Ascending aorta (tissue), 2 donors: ENCODE measurements around the gene SMG6. TPM values are rescaled to one million over a fixed set of nuclear protein-coding genes. Genes with fewer than 3 reads are reported as not detected.
"Not testable (repeated sequence)": the region's sequence is repeated elsewhere in the genome, so short reads cannot be mapped to it uniquely, and the experiment has no call there.

Source experiments
- DNase-seq, 2 donors: peaks; one replicate each; pipeline ENCODE4 v3.0.0-alpha.2; 2019; ENCODE audit warnings: low spot score in 2 of 2
- H3K27ac ChIP-seq, 2 donors: fragments of 200-600 bp; sonication (generic); one replicate each; pipeline ENCODE4 v1.5.1; 2016 to 2017; ENCODE audit warnings: mild to moderate bottlenecking in 1 of 2
- H3K27me3 ChIP-seq: fragments of 200-600 bp; sonication (generic); one replicate; pipeline ENCODE4 v1.5.1; 2017
- H3K36me3 ChIP-seq, 2 donors: fragments of 200-600 bp; sonication (generic); one replicate each; pipeline ENCODE4 v1.5.1; 2016
- H3K4me1 ChIP-seq, 2 donors: fragments of 200-600 bp; sonication (generic); one replicate each; pipeline ENCODE4 v1.5.1; 2016 to 2017; ENCODE audit warnings: mild to moderate bottlenecking in 1 of 2
- H3K4me3 ChIP-seq, 2 donors: fragments of 200-600 bp; sonication (generic); one replicate each; pipeline ENCODE4 v1.5.1; 2016 to 2017; ENCODE audit warnings: mild to moderate bottlenecking in 1 of 2
- H3K9me3 ChIP-seq, 2 donors: fragments of 200-600 bp; sonication (generic); one replicate each; pipeline ENCODE4 v1.5.1; 2016
- CTCF ChIP-seq, 3 experiments: fragments of 200-600 bp in 2 of 3; fragments of 450-650 bp in 1 of 3; sonication (generic) in 2 of 3; IDR thresholded peaks; one replicate each; pipeline ENCODE4 v1.5.1; 2016 to 2019; ENCODE audit warnings: antibody characterized with exemption in 3 of 3, mild to moderate bottlenecking in 1 of 3, moderate library complexity in 1 of 3
- intact Hi-C: fragments of 100-400 bp; cut with DNase I; formaldehyde crosslinking; loops from one replicate; pipeline ENCODE4 v1.15.1; 2023
- total RNA-seq: library from RNA; depleted of rRNA; stranded (reverse); fragments of >200 nt; gene quantifications from one replicate; pipeline ENCODE4 v1.1.0, GENCODE V29; 2016

SMG6 gene
- total RNA-seq, 1 donor from 2014 or later = 50.8 TPM

DNA sequence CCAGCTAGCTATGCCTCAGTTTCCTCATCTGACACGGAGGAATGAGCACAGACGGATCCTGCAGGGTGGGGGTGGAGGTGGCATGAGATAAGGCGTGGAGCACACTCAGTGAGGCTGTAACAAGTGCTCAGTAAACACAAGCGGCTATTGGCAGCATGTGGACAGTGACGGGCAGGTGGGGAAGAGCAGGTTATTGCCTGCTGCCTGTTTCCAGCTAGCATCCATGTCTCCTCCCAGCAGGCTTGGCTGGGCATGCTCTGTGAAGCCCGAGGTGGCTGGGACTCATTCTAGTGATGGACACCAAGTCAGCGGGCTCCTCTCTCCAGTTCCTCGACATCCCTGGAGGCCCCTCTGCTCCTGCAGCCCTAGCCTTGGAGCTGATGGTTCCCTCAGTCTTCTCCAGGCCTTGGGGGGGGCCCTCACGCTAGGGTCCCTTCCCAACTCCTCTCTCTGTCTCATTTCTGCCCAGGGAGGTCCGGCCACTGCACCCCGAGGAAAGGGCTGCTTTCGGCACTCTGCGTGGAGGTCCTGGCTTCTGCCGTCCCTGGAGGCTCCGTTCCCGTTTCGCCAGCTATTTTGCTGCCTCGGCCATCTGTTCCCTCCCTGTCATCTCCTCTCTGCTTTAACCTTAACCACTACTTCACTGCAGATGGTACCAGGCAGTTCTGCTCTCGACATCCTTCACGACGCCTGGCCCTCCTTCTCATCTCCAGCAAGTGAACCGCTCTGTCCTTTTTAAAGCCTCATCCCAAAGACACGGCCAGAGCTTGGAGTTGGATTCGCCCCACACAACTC, 284.7 kb downstream of the SMG6 start:
- Histone ChIP-seq H3K4me3 (no peak overlapping the region), H3K4me1 (peaks cover 0 to 15% of the 10 kb centered on the region in 2 donors), H3K36me3 (no peaks in the 10 kb centered on the region), H3K27ac (no peak overlapping the region), H3K27me3 (no peaks in the 10 kb centered on the region), H3K9me3 (no peaks in the 10 kb centered on the region)
- intact Hi-C loops = no loop called here
- TF ChIP-seq CTCF (IDR thresholded peaks at IDR 0.05) = no peak
- DNase-seq = no peak

DNA sequence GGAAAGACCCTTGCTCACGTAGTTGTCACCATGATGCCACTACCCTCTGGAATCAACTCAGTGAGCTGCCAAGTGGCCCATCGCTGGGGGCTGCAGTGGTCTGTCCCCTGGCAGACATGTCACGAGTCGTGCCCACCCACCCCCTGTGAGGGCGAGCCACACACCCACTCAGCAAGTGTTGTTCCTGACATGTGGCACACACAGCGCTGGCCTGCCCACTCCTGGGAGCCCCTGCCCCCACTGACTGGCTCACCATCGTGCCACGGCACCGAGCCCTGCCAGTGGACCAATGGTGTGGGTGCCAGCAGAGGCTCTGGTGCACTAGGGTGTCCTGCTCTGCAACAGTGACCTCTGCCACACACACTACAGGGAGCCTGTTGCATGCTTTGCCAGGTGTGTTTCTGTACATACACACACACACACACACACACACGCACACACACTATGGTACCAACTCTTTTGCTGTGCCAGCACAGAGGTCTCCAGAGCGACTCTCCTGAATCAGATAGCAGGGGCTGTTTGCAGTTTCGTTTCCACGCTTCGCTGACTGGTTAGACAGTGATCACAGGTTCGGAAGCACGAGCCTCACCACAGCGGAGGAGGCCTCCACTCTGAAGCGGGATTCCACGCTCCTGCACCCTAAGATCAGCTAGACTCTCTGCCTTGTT, 286.2 kb downstream of the SMG6 start:
- no peak overlapping the region for H3K27ac ChIP-seq
- H3K4me1 ChIP-seq = peaks cover 0 to 24% of the 10 kb centered on the region in 2 donors
- H3K27me3 ChIP-seq = no peaks in the 10 kb centered on the region
- no peak overlapping the region for H3K4me3 ChIP-seq
- intact Hi-C loops = no loop called here
- no peak for DNase-seq
- TF ChIP-seq CTCF (IDR thresholded peaks at IDR 0.05) = no peak
- no peaks in the 10 kb centered on the region for H3K9me3 ChIP-seq
- no peaks in the 10 kb centered on the region for H3K36me3 ChIP-seq

DNA sequence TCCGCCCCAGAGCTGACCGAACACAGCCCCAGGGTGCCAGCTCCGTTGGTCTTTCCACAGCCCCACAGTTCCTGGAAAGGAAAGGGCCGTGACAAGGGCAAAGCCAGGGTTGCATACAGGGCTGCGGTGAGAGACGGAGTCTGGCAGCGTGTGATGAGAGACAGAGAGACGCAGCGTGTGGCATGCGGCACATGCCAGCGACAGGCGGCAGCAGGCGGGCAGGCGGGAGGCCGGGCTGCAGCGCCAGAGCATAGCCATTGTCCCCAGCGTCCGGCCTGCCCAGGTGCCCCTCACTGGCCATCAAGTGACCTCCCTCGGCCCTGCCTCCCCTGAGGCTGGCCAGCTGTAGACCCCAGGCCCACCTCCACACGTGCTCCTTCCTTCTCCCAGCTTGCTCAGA, 287.1 kb downstream of the SMG6 start:
- Histone ChIP-seq H3K4me1 (peaks cover 3 to 31% of the 10 kb centered on the region in 2 donors), H3K4me3 (no peak overlapping the region), H3K27ac (no peak overlapping the region), H3K27me3 (no peaks in the 10 kb centered on the region), H3K36me3 (no peaks in the 10 kb centered on the region), H3K9me3 (no peaks in the 10 kb centered on the region)
- TF ChIP-seq CTCF (IDR thresholded peaks at IDR 0.05) = no peak
- no peak for DNase-seq
- intact Hi-C loops = no loop called here

GRCh38 chr17:2015314-2015713, 288.3 kb downstream of the SMG6 start:
- no peak overlapping the region for H3K4me3 ChIP-seq
- no peaks in the 10 kb centered on the region for H3K9me3 ChIP-seq
- no peaks in the 10 kb centered on the region for H3K36me3 ChIP-seq
- H3K27me3 ChIP-seq = no peaks in the 10 kb centered on the region
- H3K4me1 ChIP-seq = peaks cover 4 to 34% of the 10 kb centered on the region in 2 donors
- intact Hi-C loops = no loop called here
- H3K27ac ChIP-seq = no peak overlapping the region
- DNase-seq = no peak
- TF ChIP-seq CTCF (IDR thresholded peaks at IDR 0.05) = no peak

DNA sequence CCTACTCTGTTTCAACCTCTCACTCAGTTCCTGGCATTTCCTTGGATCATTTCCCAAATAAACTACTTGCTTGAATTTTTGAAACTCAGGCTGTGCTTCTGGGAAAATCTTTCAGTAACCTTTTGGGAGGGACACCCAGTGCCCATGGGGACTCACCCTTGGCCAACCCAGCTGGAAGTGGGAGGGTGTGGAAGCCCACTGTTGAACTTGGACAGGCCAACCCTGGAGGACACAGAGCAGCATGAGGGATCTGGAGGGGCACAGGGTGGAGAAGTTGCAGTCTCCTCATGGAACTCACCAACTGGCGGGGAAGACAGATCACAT, 289.6 kb downstream of the SMG6 start:
- Histone ChIP-seq H3K27me3 (no peaks in the 10 kb centered on the region), H3K36me3 (no peaks in the 10 kb centered on the region), H3K4me3 (no peak overlapping the region), H3K27ac (peak overlapping the region in 1 of 2 donors; percentile 80), H3K9me3 (no peaks in the 10 kb centered on the region), H3K4me1 (peaks cover 4 to 34% of the 10 kb centered on the region in 2 donors)
- intact Hi-C loops = loop anchor here (2.0 kb wide), 1 partner anchor 15 kb away; no protein-coding TSS in a partner anchor
- no peak for TF ChIP-seq CTCF (IDR thresholded peaks at IDR 0.05)
- peak in 1 of 2 donors; percentile 74 for DNase-seq

- H3K36me3 ChIP-seq, H3K27me3 ChIP-seq, H3K4me3 ChIP-seq, DNase-seq, H3K9me3 ChIP-seq: not testable (repeated sequence)
- Histone ChIP-seq H3K4me1 (peaks cover 4 to 34% of the 10 kb centered on the region in 2 donors), H3K27ac (peak overlapping the region; percentile 70 to 80)
- intact Hi-C loops = loop anchor here (2.0 kb wide), 1 partner anchor 15 kb away; no protein-coding TSS in a partner anchor
These were observed 290.2 kb downstream of the SMG6 start for GRCh38 chr17:2013220-2013993.
